HG02852 (cell line): Measurements from ENCODE around the gene CST5.
"Not testable (repeated sequence)": the region's sequence is repeated elsewhere in the genome, so short reads cannot be mapped to it uniquely, and the experiment has no call there.

Experiments used
- ATAC-seq: cut with Tn5 transposase; IDR thresholded peaks from one replicate; pipeline ENCODE4 v1.9.1; 2021; ENCODE audit warnings: mild to moderate bottlenecking, moderate library complexity; ENCODE audit not compliant: unreplicated experiment

The CST5 gene

DNA sequence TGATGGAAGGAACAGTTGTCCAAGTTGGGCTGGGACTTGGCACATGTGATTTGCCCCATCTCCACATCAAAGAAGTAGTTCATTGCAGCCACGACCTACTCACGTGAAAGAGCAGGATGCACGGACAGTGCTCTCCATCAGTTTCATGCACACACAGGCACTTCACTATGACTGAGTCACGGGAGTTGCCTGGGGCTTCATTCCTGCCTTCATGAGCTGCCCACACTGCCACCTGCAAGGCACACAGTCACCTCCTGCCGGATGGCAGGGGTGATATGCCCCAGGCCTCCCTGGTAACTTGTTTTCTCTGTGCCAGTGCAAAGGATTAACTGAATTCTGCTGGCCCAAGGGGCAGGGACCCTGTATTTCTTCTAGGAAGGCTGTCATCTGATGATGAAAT is 22.8 kb downstream of the CST5 start:
- no peak for ATAC-seq

GRCh38 chr20:23856226-23856625 is 23.3 kb downstream of the CST5 start:
- no peak for ATAC-seq

- no peak for ATAC-seq
Observed at GRCh38 chr20:23841693-23842092, 37.9 kb downstream of the CST5 start.

DNA sequence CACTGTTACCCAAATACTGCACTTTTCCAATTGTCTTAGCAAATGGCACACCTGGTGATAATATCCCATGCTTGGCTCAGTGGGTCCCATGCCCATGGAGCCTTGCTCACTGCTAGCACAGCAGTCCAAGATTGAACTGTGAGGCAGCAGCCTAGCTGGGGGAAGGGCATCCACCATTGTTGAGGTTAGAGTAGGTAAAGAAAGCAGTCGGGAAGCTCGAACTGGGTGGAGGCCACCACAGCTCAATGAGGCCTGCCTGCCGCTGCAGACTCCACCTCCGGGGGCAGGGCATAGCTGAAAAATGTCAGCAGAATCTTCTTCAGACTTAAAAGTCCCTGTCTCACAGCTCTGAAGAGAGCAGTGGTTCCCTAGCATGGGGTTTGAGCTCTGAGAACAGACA is 43.8 kb downstream of the CST5 start:
- ATAC-seq, result no peak

DNA sequence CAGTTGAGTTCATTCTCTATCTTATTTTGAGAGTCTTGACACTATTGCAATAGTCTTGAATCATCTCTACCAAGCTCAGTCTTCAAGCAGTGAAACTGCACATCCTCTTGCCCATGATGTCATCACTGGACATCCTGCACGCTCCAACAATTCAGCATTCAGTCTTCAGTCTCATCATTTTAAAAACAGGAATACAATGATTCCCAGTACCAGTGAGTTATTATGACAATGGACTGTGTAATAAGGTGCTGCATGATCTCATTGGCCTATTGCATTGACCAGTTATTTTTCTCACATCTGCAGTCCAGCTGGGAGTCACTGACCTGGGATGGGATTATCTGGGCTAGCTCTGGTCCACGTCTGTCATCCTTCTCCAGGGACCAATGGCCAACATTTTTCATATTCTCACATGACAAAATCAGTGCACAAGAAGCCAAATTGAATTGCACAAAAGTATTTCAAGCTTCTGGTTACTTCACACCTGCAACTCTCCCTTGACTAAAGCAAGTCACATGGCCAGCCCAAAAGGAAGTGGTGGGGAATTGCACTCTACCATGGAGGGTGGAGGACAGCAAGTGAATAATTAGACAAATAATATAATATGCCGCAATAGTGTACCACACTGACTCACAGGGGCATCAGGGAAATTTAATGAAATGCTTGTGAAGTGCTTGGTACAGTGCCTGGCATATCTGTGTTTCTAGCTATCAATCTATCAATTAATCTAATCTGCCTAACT is 46.6 kb downstream of the CST5 start:
- ATAC-seq, result no peak

DNA sequence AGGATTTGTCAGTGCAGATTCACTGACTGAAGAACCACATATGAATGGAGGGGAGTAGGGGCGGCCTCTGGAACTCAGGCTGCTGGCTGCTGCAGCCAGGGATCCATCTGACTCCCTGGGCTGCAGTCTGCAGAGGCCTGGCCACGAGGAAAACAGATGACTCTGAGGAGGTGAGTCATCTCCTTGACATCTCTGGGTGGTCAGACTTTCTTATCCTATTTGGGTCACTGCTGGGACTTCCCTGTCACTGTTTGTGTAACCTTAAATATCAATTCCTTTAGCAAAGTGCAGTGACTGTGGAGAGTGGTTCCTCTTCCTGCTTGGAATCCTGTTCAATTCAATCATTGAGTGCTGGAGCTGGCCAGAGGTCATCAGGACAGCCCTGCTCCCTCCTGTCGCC is 47.6 kb downstream of the CST5 start:
- not testable (repeated sequence) for ATAC-seq

GRCh38 chr20:23826541-23827021 is 53.0 kb downstream of the CST5 start, which contains the start of gene CST2:
CST2 (minus strand) TSS chr20:23826729; CDS start chr20:23826660, 69 bp downstream.
- no peak for ATAC-seq
